HG02970 (cell line): ENCODE measurements around the gene GAS6.

ENCODE experiments used
- ATAC-seq: cut with Tn5 transposase; IDR thresholded peaks from one replicate; pipeline ENCODE4 v1.9.1; 2021; ENCODE audit warnings: mild to moderate bottlenecking, moderate library complexity, moderate number of reproducible peaks; ENCODE audit not compliant: unreplicated experiment, low FRiP score

Gene GAS6

DNA sequence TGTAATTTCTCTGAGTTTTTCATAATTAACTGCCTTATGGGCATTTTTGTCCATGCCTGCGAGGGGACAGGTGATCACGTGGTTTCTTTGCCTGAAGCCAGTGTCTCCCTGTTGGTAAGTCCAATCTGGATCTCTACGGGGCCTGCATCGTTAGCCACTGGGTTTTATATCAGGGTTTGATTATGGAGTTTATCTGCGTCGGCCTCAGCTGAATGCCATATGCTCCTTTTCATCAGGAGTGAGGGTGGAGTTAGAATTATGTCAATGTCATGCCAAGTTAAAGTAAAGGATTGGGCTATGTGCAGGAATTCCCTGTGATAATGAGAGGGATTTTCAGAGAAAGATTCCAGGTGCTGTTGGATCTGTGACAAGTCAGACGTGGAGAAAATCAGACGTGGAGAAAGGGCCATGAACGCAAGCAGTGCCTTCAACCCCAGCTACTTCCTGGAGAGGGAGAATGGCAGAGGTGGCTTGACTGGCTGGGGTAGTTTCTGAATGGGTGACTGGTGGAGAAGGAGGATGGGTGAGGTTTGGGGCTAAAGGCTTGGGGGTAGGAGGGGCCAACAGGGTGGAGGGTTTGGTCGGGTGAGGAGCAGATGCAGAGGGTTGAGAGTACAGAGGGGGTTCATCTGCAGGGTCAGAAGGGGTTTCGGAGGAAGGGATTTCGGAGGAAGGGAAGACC is 80.5 kb downstream of the GAS6 start:
- ATAC-seq, result no peak

DNA sequence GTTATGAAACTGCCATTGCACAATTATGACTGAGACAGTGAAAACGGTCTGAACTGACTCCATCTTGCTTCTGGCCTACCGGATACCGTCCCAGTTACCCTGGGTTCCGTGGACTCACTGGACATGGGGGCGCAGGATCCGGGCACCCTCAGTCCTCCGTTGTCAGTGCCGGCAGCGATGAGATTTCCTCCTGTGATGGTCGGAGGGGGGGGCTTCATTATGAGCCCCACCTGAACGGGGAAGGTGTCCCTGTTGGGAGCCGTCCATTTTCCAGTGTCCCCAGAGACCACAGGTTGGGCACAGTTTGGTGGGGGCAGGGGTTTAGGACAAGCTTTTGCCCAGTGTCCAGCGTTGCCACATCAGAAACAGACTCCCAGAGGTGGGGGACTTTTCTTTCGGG is 81.4 kb downstream of the GAS6 start:
- no peak for ATAC-seq

DNA sequence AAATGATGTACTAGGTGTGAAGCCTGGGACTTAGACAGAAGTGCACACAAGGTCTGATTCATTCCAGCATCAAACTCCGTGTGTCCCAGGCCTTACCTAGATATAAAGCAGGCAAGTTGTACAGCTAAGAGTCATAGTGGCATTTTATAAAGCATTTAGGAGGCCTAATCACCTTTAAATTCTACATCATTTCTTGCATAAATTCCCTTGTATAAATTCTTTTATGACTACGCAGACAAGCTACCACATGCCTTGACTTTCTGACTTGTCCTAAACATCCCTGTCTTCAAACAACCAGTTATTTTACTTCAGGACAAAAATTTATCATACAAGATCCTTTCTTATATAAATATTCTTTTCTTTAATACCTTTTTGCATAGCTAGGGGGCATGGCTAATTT is 82.3 kb downstream of the GAS6 start:
- no peak for ATAC-seq

DNA sequence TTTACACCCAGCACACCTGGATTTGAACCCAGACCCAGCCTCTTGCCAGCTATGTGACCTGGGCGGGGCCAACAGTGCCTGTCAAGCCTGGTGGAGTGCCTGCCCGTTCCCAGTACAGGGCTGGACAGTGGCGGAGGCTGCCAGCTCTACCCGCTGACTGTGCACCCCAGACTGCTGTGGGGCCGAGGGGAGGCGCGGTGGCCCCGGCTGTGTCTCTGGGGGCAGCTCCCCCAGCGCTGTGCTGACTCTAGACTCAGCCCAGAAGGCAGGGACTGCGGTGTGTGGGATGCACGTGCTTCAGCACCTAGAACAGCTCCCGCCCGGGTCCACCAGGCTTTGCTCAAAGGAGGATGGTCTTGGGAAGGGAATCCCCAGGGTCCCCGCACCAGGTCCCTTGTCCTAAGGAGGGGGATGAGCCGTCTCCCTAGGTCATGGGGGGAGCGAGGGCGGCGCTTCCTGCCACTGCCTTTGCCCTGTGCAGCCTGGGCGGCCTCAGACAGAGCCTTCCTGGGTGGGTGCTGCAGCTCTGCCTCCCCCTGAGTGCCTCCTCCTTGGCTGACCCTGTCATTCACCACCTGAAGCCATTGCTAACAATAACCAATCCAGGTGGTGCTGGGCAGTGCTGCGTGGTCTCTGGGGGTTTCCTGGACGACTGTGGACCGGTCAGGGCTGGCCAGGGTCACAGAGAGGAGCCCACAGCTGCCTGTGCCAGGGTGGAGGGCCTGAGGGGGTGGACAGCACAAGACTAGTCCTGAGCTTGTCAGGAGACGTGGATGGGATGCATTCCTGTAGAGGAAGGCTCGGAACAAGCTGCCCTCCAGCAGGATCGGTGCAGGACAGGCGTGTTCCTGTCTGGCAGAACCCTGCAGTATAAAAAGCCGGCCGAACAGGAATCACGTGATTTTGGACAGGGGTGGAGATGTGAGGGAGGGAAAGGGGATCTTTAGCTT is 86.3 kb downstream of the GAS6 start:
- ATAC-seq, result no peak

DNA sequence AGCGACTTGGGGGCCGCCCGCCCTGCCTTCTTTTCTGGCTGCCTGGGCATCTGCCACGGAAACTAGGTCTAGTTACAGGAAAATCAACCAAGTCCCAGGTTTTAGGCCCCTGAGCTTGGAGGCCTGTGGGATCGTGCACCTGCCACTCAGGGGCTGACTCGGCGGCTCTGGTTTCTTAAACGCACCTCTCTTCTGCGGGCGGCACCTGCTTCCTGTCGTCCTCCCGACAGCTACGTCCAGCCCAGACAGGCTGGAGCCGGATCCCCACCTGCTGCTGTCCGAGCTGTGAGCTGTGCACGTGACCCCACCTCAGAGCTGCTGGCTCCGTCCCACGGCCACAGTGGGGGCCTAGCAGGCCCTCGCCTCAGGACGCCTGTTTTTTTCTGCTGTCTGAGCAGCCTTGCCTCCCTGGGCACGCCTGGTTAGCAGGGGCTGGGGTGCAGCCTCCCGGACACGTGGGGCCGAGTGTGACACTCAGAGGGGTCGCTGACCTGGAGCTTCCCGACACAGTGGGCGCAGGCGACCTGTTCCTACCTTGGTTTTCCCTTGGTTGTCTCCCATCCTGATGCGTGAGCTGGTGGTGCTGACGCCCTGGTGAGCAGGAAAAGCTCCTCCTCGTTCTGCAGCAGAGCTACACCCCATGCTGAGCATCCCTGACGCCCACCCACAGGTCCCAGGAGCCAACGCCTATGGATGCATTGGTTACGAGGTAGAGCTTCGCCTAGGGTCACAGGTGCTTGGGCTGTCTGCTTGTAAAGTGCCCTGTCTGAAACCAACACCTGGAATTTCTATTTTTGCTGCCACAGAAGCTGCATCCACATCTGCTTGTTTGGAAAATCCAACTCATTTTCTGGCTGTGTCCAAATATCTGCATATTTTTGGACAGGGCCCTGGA is 87.4 kb downstream of the GAS6 start:
- no peak for ATAC-seq

DNA sequence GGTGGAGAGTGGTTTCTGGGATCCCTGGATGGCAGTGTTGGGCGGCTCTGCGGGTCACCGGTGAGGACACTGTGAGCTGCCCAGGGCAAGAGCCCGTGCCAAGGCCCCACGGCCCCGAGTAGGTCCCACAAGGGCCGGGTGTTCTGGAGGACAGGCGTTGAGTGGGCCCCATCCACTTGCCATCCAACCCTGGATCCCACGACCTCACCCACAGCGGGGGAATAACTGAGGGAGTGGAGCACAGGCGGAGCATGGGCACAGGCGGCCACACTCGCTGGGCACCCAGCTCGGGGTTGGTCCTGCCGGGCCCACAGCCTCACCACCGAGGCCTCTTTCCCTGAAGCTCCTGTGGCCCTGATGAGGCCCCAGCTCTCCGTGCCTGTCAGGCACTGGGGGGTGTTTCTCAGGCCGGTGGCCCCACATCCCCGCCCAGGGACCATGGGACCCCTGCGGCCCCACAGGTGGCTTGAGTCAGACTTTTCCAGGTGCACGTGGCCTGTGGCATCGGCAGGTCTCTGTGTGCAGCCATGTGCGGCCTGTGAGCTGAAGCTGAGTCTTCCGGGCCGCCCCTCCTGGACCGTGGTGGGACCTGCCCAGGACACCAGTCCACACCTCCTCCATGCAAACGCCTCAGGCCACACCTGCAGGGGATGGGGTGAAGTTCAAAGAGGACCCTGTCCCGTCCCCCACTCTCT is 88.3 kb downstream of the GAS6 start:
- ATAC-seq, result no peak

DNA sequence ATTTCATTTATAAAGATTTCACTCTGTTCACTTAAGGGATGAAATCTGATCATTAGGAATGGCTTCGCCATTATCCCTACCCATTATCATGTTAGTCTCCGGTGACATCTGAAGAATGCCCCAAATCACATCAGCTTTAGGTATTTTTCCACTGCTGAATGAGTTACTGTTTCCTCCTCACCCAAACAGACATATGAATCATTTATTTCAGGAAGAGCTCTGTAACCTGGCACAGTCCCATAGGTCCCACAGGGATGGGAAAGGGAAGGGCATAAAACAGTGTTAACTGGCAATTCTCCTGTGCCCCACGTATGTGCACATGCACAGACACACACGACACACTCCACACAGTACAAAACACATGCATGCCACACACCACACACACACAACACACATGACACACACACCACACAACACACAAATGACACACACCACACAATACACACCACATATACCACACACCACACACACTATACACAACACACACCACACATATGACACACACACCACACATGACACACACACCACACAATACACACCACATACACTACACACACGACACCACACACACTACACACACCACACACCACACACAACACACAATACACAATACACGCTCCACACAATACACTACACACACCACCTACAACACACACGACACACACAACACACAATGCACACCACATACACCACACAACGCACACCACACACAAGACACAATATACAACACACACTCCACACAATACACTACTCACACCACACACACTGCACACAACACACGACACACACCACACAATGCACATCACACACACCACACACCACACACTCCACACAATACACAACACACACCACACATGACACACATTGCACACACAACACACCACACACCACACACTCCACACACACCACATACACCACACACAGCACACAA is 89.4 kb downstream of the GAS6 start:
- ATAC-seq, result no peak

DNA sequence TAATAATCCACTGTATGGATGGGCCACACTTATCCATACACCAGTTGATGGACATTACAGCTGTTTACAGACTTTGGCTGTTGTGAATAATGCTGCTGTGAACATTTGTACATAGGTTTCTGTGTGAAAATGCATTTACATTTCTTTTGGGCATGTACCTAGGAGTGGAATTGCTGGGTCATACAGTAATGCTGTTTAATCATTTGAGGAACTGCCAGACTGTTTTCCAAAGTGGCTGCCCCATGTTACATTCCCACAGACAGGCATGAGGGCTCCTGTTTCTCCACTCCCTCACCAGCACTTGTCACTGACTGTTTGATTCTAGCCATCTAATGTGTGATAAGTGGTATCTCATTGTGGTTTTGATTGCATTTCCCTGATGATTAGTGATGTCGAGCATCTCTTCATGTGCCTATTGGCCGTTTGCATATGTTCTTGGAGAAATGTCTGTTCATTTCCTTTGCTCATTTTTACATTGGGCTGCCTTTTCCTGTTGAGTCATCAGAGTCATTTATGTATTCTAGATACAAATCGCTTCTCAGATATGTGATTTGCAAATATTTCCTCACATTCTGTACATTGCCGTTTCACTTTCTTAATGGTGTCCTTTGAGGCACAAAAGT is 92.1 kb downstream of the GAS6 start:
- ATAC-seq, result no peak

DNA sequence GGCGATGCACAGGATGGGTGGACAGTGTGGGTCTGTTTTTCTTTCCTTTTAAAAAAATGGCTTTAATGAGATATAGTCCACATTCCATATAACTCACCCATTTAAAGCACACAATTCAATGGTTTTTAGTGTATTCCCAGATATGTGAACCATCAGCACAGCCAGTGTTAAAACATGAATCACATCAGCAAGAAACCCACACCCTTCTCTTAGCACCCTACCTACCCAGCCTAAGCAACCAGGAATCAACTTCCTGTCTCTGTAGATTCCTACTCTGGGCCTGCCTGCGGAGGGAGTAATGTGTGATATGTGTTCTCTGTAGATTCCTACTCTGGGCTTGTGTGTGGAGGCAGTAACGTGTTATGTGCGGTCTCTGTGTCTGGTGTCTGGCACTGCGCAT is 92.9 kb downstream of the GAS6 start:
- no peak for ATAC-seq
